Stimulated activated CD4-positive, alpha-beta T cell treated with anti-CD3 and anti-CD28 coated beads, Interleukin-4, amount 100 ng/mL, for 4 hours (primary cell): ENCODE measurements around the gene RNF223.

Source experiments
- DNase-seq, 2 experiments: peaks; one replicate each; pipeline ENCODE4 v3.0.0-alpha.2; 2020

Gene RNF223

GRCh38 chr1:1073743-1074587, at the start of gene RNF223:
TSS of gene RNF223 (minus strand) at chr1:1074306. CDS start at chr1:1072566, 1,740 bp downstream.
- no peak for DNase-seq

- no peak for DNase-seq
These were observed 48.9 kb upstream of the RNF223 start for GRCh38 chr1:1122981-1123480.

- DNase-seq: peak; percentile 78 to 84
These were observed 48.1 kb upstream of the RNF223 start for GRCh38 chr1:1122078-1122811.

- no peak for DNase-seq
These were observed 47.5 kb upstream of the RNF223 start for GRCh38 chr1:1121611-1122077.

- DNase-seq: no peak
These were observed 46.9 kb upstream of the RNF223 start for GRCh38 chr1:1120866-1121591.

GRCh38 chr1:1120096-1120495, 46.0 kb upstream of the RNF223 start:
- DNase-seq: no peak

GRCh38 chr1:1119272-1119890, 45.3 kb upstream of the RNF223 start:
- DNase-seq: no peak

- DNase-seq: no peak
These were observed 44.7 kb upstream of the RNF223 start for GRCh38 chr1:1118876-1119220.

GRCh38 chr1:1118011-1118875, 44.1 kb upstream of the RNF223 start:
- DNase-seq: no peak

- no peak for DNase-seq
These were observed 43.3 kb upstream of the RNF223 start for GRCh38 chr1:1117469-1117831.

- peak; percentile 28 to 37 for DNase-seq
These were observed 42.8 kb upstream of the RNF223 start for GRCh38 chr1:1116701-1117468.

- peak; percentile 98 to 100 for DNase-seq
These were observed 41.9 kb upstream of the RNF223 start, which contains the start of gene C1orf159 for GRCh38 chr1:1115786-1116700. TSS of gene C1orf159 (minus strand) at chr1:1116089. CDS start at chr1:1091543, 24,546 bp downstream.

GRCh38 chr1:1115136-1115785, 41.2 kb upstream of the RNF223 start:
- DNase-seq: no peak

- DNase-seq: no peak
These were observed 40.3 kb upstream of the RNF223 start for GRCh38 chr1:1114431-1114830.

GRCh38 chr1:1112237-1112985, 38.3 kb upstream of the RNF223 start:
- no peak for DNase-seq

GRCh38 chr1:1111516-1112236, 37.6 kb upstream of the RNF223 start:
- DNase-seq: no peak

GRCh38 chr1:1110561-1110971, 36.5 kb upstream of the RNF223 start:
- no peak for DNase-seq

GRCh38 chr1:1109743-1110142, 35.6 kb upstream of the RNF223 start:
- no peak for DNase-seq
